HCT116 (cell line): ENCODE measurements around the gene TMEM54. TPM values are rescaled to one million over a fixed set of nuclear protein-coding genes. Genes with fewer than 3 reads are reported as not detected.
"Not testable (repeated sequence)": the region's sequence is repeated elsewhere in the genome, so short reads cannot be mapped to it uniquely, and the experiment has no call there.

Experiments
- ATAC-seq: fragments of 200-7000 bp; cut with Tn5 transposase; 2 replicates; pipeline ENCODE4 v1.9.1; 2020; ENCODE audit warnings: mild to moderate bottlenecking, moderate library complexity
- BruUV-seq: library from RNA; stranded (reverse); fragments of 400-500 nt; replicated peaks from 2 replicates; lab custom pipeline; 2021; lab: Mats Ljungman, UMichigan
- CTCF ChIA-PET: fragments of 300-600 bp; sonication (Branson Sonifier 250); formaldehyde crosslinking; loops from one replicate; lab custom pipeline; 2021; ENCODE audit warnings: antibody characterized with exemption; lab: Charles Lee
- POLR2A ChIA-PET: fragments of 300-600, 350-600 bp; sonication (Branson Sonifier 250); formaldehyde crosslinking; loops from one replicate; lab custom pipeline; 2021; ENCODE audit warnings: antibody characterized with exemption; lab: Charles Lee
- RAD21 ChIA-PET, 2 experiments: fragments of 300-600 bp; sonication (Branson Sonifier 250); formaldehyde crosslinking; loops; one replicate each; lab custom pipeline; 2023; ENCODE audit warnings: low total read pairs in 2 of 2; ENCODE audit not compliant: uncharacterized antibody in 2 of 2, unreplicated experiment in 2 of 2, low non-redundant PET in 1 of 2; lab: Charles Lee
- DNase-seq: peaks from one replicate; pipeline ENCODE4 v3.0.0-alpha.2; 2010; ENCODE audit warnings: low read depth, low spot score
- H2AFZ ChIP-seq: fragments of 200-600 bp; shearing (Covaris generic), sonication (generic); 2 replicates; pipeline ENCODE4 v1.6.1; 2017; ENCODE audit warnings: low read depth, mixed run types, mixed read lengths, antibody characterized with exemption, low read length; ENCODE audit not compliant: poor library complexity, severe bottlenecking
- H3K27ac ChIP-seq: 2 replicates; pipeline ENCODE4 v1.5.1; 2012; ENCODE audit warnings: low read depth, low read length
- H3K27me3 ChIP-seq: fragments of 200-600 bp; sonication (generic); 2 replicates; pipeline ENCODE4 v1.6.1; 2016; ENCODE audit warnings: mixed run types, low read length, mixed read lengths; ENCODE audit not compliant: insufficient read depth
- H3K36me3 ChIP-seq, 2 experiments: fragments of 200-500 bp in 1 of 2; fragments of 200-600 bp in 1 of 2; sonication (Bioruptor generic) in 1 of 2; sonication (generic) in 1 of 2; 2 replicates each; pipeline versions ENCODE4 v1.5.1 to v1.6.1; 2014 to 2016; ENCODE audit warnings: low read length in 2 of 2, inconsistent platforms in 1 of 2, mixed read lengths in 1 of 2, mixed run types in 1 of 2; ENCODE audit not compliant: insufficient read depth in 2 of 2, control insufficient read depth in 1 of 2
- H3K4me1 ChIP-seq, 2 experiments: fragments of 200-600 bp in 1 of 2; sonication (generic) in 1 of 2; 2 replicates each; pipeline versions ENCODE4 v1.5.1 to v1.6.1; 2012 to 2017; ENCODE audit warnings: low read length in 2 of 2, inconsistent platforms in 1 of 2, mild to moderate bottlenecking in 1 of 2, mixed read lengths in 1 of 2, mixed run types in 1 of 2, moderate library complexity in 1 of 2; ENCODE audit not compliant: insufficient read depth in 2 of 2, control insufficient read depth in 1 of 2
- H3K4me2 ChIP-seq: fragments of 200-600 bp; sonication (generic); 2 replicates; pipeline ENCODE4 v1.6.1; 2017; ENCODE audit warnings: mixed run types, low read length, mixed read lengths
- H3K4me3 ChIP-seq, 2 experiments: fragments of 200-600 bp in 1 of 2; sonication (generic) in 1 of 2; replicated peaks in 1 of 2; 2 replicates each; pipeline ENCODE4 v1.5.1; 2011 to 2016; ENCODE audit warnings: low read length in 2 of 2, control low read depth in 1 of 2, low read depth in 1 of 2, mild to moderate bottlenecking in 1 of 2, mixed read lengths in 1 of 2, mixed run types in 1 of 2
- H3K79me2 ChIP-seq: fragments of 200-600 bp; sonication (generic); 2 replicates; pipeline ENCODE4 v1.6.1; 2017; ENCODE audit warnings: mild to moderate bottlenecking, mixed run types, low read length, moderate library complexity, mixed read lengths; ENCODE audit not compliant: insufficient read depth
- H3K9ac ChIP-seq: fragments of 200-600 bp; sonication (generic); 2 replicates; pipeline ENCODE4 v1.6.1; 2016; ENCODE audit warnings: low read length, mixed read lengths
- H3K9me2 ChIP-seq: fragments of 200-600 bp; sonication (generic), shearing (Covaris generic); 2 replicates; pipeline ENCODE4 v1.6.1; 2017; ENCODE audit warnings: mixed run types, mild to moderate bottlenecking, moderate library complexity; ENCODE audit not compliant: insufficient read depth
- H3K9me3 ChIP-seq, 2 experiments: fragments of 200-500 bp in 1 of 2; fragments of 200-600 bp in 1 of 2; sonication (Bioruptor generic) in 1 of 2; sonication (generic) in 1 of 2; 2 replicates each; pipeline ENCODE4 v1.6.1; 2014 to 2017; ENCODE audit warnings: low read length in 2 of 2, mixed read lengths in 2 of 2, inconsistent platforms in 1 of 2, low read depth in 1 of 2, mild to moderate bottlenecking in 1 of 2, mixed run types in 1 of 2, moderate library complexity in 1 of 2; ENCODE audit not compliant: control insufficient read depth in 1 of 2, insufficient read depth in 1 of 2
- H4K20me1 ChIP-seq: fragments of 200-600 bp; sonication (generic), shearing (Covaris generic); 2 replicates; pipeline ENCODE4 v1.6.1; 2017; ENCODE audit warnings: mixed run types, mild to moderate bottlenecking, moderate library complexity; ENCODE audit not compliant: insufficient read depth
- ATF3 ChIP-seq: IDR thresholded peaks from 2 replicates; pipeline ENCODE4 v1.6.1; 2012
- EZH2phosphoT487 ChIP-seq: fragments of 200-600 bp; IDR thresholded peaks from 2 replicates; pipeline ENCODE4 v1.6.1; 2018; ENCODE audit warnings: antibody characterized with exemption, borderline replicate concordance
- JUND ChIP-seq: IDR thresholded peaks from 2 replicates; pipeline ENCODE4 v1.6.1; 2012
- MAX ChIP-seq: IDR thresholded peaks from 2 replicates; pipeline ENCODE4 v1.6.1; 2012
- RAD21 ChIP-seq: IDR thresholded peaks from 2 replicates; pipeline ENCODE4 v1.6.1; 2012; ENCODE audit warnings: low read depth, mild to moderate bottlenecking
- SP1 ChIP-seq: IDR thresholded peaks from 2 replicates; pipeline ENCODE4 v1.6.1; 2012; ENCODE audit warnings: low read depth
- SRF ChIP-seq: IDR thresholded peaks from 2 replicates; pipeline ENCODE4 v1.6.1; 2012; ENCODE audit warnings: low read depth
- YY1 ChIP-seq: IDR thresholded peaks from 2 replicates; pipeline ENCODE4 v1.6.1; 2011; ENCODE audit warnings: low read length, low read depth, moderate library complexity, mild to moderate bottlenecking; ENCODE audit not compliant: insufficient replicate concordance; ENCODE audit errors: extremely low read depth
- ZFX ChIP-seq: fragments of 450-650 bp; IDR thresholded peaks from 2 replicates; pipeline ENCODE4 v1.6.1; 2017
- intact Hi-C: fragments of 100-400 bp; cut with micrococcal nuclease; formaldehyde crosslinking; loops from 2 replicates; pipeline ENCODE4 v1.10.0; 2022
- total RNA-seq: library from RNA; stranded (reverse); gene quantifications from one replicate; pipeline ENCODE4 v1.2.1, GENCODE V29; 2021; ENCODE audit not compliant: unreplicated experiment

TMEM54 gene
- total RNA-seq, 1 experiment from 2014 or later, result 121 TPM

DNA sequence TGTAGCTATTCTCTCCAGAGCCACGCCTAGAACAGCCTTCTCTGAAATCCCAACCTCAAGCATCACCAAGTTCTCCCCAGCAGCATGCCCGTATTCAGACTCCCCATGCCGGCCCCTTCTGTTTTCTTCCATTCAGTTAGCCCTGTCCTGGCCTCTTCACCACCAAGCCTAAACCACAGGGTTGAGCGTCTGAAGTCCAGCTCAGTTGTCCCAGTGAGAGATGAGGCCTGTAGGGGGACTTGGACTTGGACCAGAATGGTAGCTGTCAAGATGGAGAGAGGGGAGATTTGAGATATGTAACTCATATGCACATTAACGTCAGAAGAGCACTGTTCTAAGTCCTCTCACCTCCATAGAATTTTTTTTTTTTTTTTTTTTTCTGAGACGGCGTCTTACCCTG, 5.5 kb upstream of the TMEM54 start:
- Histone ChIP-seq H3K9ac (no peak overlapping the region), H3K27ac (no peak overlapping the region), H3K79me2 (no peaks in the 10 kb centered on the region), H3K9me2 (no peaks in the 10 kb centered on the region), H2AFZ (no peak overlapping the region), H3K4me2 (no peak overlapping the region), H3K36me3 (no peaks in the 10 kb centered on the region), H3K9me3 (no peaks in the 10 kb centered on the region), H3K4me3 (no peak overlapping the region), H3K27me3 (no peaks in the 10 kb centered on the region), H4K20me1 (no peaks in the 10 kb centered on the region), H3K4me1 (peaks cover 8 to 19% of the 10 kb centered on the region in 2 experiments; a peak in 3 of 4 replicates)
- BruUV-seq, result no TSS peak
- ATAC-seq, result no peak
- ChIA-PET RAD21 (no interaction called here), POLR2A (no interaction called here), CTCF (interaction anchor here (1.1 kb wide), 1 partner anchor 14 kb away, joined by 3 read pairs; no protein-coding TSS in a partner anchor)
- no peak for TF ChIP-seq ZFX
- no peak for TF ChIP-seq ATF3
- no peak for TF ChIP-seq SP1
- TF ChIP-seq JUND, result no peak
- TF ChIP-seq EZH2phosphoT487, result no peak
- no peak for TF ChIP-seq YY1
- no peak for TF ChIP-seq SRF
- no peak for TF ChIP-seq MAX
- TF ChIP-seq RAD21, result no peak
- no peak for DNase-seq
- intact Hi-C loops, result loop anchor here (10.0 kb wide), 1 partner anchor 148 kb away; no protein-coding TSS in a partner anchor

DNA sequence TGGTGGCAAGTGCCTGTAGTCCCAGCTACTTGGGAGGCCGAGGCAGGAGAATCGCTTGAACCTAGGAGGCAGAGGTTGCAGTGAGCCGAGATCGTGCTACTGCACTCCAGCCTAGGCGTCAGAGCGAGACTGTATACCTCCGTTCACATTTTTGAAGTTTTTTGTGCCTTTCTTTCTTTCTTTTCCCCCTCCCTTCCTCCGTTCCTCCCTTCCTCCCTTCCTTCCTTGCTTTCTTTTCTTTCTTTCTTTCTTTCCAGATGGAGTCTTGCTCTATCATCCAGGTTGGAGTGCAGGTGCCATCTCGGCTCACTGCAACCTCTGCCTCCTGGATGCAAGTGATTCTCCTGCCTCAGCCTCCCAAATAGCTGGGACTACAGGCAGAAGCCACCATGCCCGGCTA, 4.4 kb upstream of the TMEM54 start:
- H2AFZ ChIP-seq, H3K27ac ChIP-seq, H3K79me2 ChIP-seq, ATAC-seq, H4K20me1 ChIP-seq, H3K9me3 ChIP-seq, H3K27me3 ChIP-seq, RAD21 ChIA-PET, CTCF ChIA-PET, DNase-seq, H3K36me3 ChIP-seq, H3K4me3 ChIP-seq, BruUV-seq, H3K4me2 ChIP-seq, H3K9me2 ChIP-seq, H3K9ac ChIP-seq: not testable (repeated sequence)
- intact Hi-C loops, result loop anchor here (10.0 kb wide), 1 partner anchor 149 kb away; no protein-coding TSS in a partner anchor
- POLR2A ChIA-PET, result interaction anchor here (0.7 kb wide), 1 partner anchor 87 kb away, joined by 5 read pairs; no protein-coding TSS in a partner anchor
- H3K4me1 ChIP-seq, result peaks cover 8 to 23% of the 10 kb centered on the region in 2 experiments; a peak in 3 of 4 replicates
